HCT116 (cell line): ENCODE results near the gene LRBA. TPM values are rescaled to one million over a fixed set of nuclear protein-coding genes. Genes with fewer than 3 reads are reported as not detected.

Experiments used
- ATAC-seq: fragments of 200-7000 bp; cut with Tn5 transposase; 2 replicates; pipeline ENCODE4 v1.9.1; 2020; ENCODE audit warnings: mild to moderate bottlenecking, moderate library complexity
- BruUV-seq: library from RNA; stranded (reverse); fragments of 400-500 nt; replicated peaks from 2 replicates; lab custom pipeline; 2021; lab: Mats Ljungman, UMichigan
- CTCF ChIA-PET: fragments of 300-600 bp; sonication (Branson Sonifier 250); formaldehyde crosslinking; loops from one replicate; lab custom pipeline; 2021; ENCODE audit warnings: antibody characterized with exemption; lab: Charles Lee
- POLR2A ChIA-PET: fragments of 300-600, 350-600 bp; sonication (Branson Sonifier 250); formaldehyde crosslinking; loops from one replicate; lab custom pipeline; 2021; ENCODE audit warnings: antibody characterized with exemption; lab: Charles Lee
- RAD21 ChIA-PET, 2 experiments: fragments of 300-600 bp; sonication (Branson Sonifier 250); formaldehyde crosslinking; loops; one replicate each; lab custom pipeline; 2023; ENCODE audit warnings: low total read pairs in 2 of 2; ENCODE audit not compliant: uncharacterized antibody in 2 of 2, unreplicated experiment in 2 of 2, low non-redundant PET in 1 of 2; lab: Charles Lee
- DNase-seq: peaks from one replicate; pipeline ENCODE4 v3.0.0-alpha.2; 2010; ENCODE audit warnings: low read depth, low spot score
- H2AFZ ChIP-seq: fragments of 200-600 bp; shearing (Covaris generic), sonication (generic); 2 replicates; pipeline ENCODE4 v1.6.1; 2017; ENCODE audit warnings: low read depth, mixed run types, mixed read lengths, antibody characterized with exemption, low read length; ENCODE audit not compliant: poor library complexity, severe bottlenecking
- H3K27ac ChIP-seq: 2 replicates; pipeline ENCODE4 v1.5.1; 2012; ENCODE audit warnings: low read depth, low read length
- H3K27me3 ChIP-seq: fragments of 200-600 bp; sonication (generic); 2 replicates; pipeline ENCODE4 v1.6.1; 2016; ENCODE audit warnings: mixed run types, low read length, mixed read lengths; ENCODE audit not compliant: insufficient read depth
- H3K36me3 ChIP-seq, 2 experiments: fragments of 200-500 bp in 1 of 2; fragments of 200-600 bp in 1 of 2; sonication (Bioruptor generic) in 1 of 2; sonication (generic) in 1 of 2; 2 replicates each; pipeline versions ENCODE4 v1.5.1 to v1.6.1; 2014 to 2016; ENCODE audit warnings: low read length in 2 of 2, inconsistent platforms in 1 of 2, mixed read lengths in 1 of 2, mixed run types in 1 of 2; ENCODE audit not compliant: insufficient read depth in 2 of 2, control insufficient read depth in 1 of 2
- H3K4me1 ChIP-seq, 2 experiments: fragments of 200-600 bp in 1 of 2; sonication (generic) in 1 of 2; 2 replicates each; pipeline versions ENCODE4 v1.5.1 to v1.6.1; 2012 to 2017; ENCODE audit warnings: low read length in 2 of 2, inconsistent platforms in 1 of 2, mild to moderate bottlenecking in 1 of 2, mixed read lengths in 1 of 2, mixed run types in 1 of 2, moderate library complexity in 1 of 2; ENCODE audit not compliant: insufficient read depth in 2 of 2, control insufficient read depth in 1 of 2
- H3K4me2 ChIP-seq: fragments of 200-600 bp; sonication (generic); 2 replicates; pipeline ENCODE4 v1.6.1; 2017; ENCODE audit warnings: mixed run types, low read length, mixed read lengths
- H3K4me3 ChIP-seq, 2 experiments: fragments of 200-600 bp in 1 of 2; sonication (generic) in 1 of 2; replicated peaks in 1 of 2; 2 replicates each; pipeline ENCODE4 v1.5.1; 2011 to 2016; ENCODE audit warnings: low read length in 2 of 2, control low read depth in 1 of 2, low read depth in 1 of 2, mild to moderate bottlenecking in 1 of 2, mixed read lengths in 1 of 2, mixed run types in 1 of 2
- H3K79me2 ChIP-seq: fragments of 200-600 bp; sonication (generic); 2 replicates; pipeline ENCODE4 v1.6.1; 2017; ENCODE audit warnings: mild to moderate bottlenecking, mixed run types, low read length, moderate library complexity, mixed read lengths; ENCODE audit not compliant: insufficient read depth
- H3K9ac ChIP-seq: fragments of 200-600 bp; sonication (generic); 2 replicates; pipeline ENCODE4 v1.6.1; 2016; ENCODE audit warnings: low read length, mixed read lengths
- H3K9me2 ChIP-seq: fragments of 200-600 bp; sonication (generic), shearing (Covaris generic); 2 replicates; pipeline ENCODE4 v1.6.1; 2017; ENCODE audit warnings: mixed run types, mild to moderate bottlenecking, moderate library complexity; ENCODE audit not compliant: insufficient read depth
- H3K9me3 ChIP-seq, 2 experiments: fragments of 200-500 bp in 1 of 2; fragments of 200-600 bp in 1 of 2; sonication (Bioruptor generic) in 1 of 2; sonication (generic) in 1 of 2; 2 replicates each; pipeline ENCODE4 v1.6.1; 2014 to 2017; ENCODE audit warnings: low read length in 2 of 2, mixed read lengths in 2 of 2, inconsistent platforms in 1 of 2, low read depth in 1 of 2, mild to moderate bottlenecking in 1 of 2, mixed run types in 1 of 2, moderate library complexity in 1 of 2; ENCODE audit not compliant: control insufficient read depth in 1 of 2, insufficient read depth in 1 of 2
- H4K20me1 ChIP-seq: fragments of 200-600 bp; sonication (generic), shearing (Covaris generic); 2 replicates; pipeline ENCODE4 v1.6.1; 2017; ENCODE audit warnings: mixed run types, mild to moderate bottlenecking, moderate library complexity; ENCODE audit not compliant: insufficient read depth
- CBX3 ChIP-seq: IDR thresholded peaks from 2 replicates; pipeline ENCODE4 v1.6.1; 2012; ENCODE audit warnings: low read depth
- CEBPB ChIP-seq: IDR thresholded peaks from 2 replicates; pipeline ENCODE4 v1.6.1; 2012; ENCODE audit warnings: low read depth
- ELF1 ChIP-seq: IDR thresholded peaks from 2 replicates; pipeline ENCODE4 v1.6.1; 2012; ENCODE audit warnings: low read depth, borderline replicate concordance
- EZH2 ChIP-seq: fragments of 200-600 bp; sonication (generic); IDR thresholded peaks from 2 replicates; pipeline ENCODE4 v1.6.1; 2017; ENCODE audit warnings: antibody characterized with exemption, mixed run types
- EZH2phosphoT487 ChIP-seq: fragments of 200-600 bp; IDR thresholded peaks from 2 replicates; pipeline ENCODE4 v1.6.1; 2018; ENCODE audit warnings: antibody characterized with exemption, borderline replicate concordance
- FOSL1 ChIP-seq: IDR thresholded peaks from 2 replicates; pipeline ENCODE4 v1.6.1; 2012; ENCODE audit warnings: low read depth
- POLR2A ChIP-seq: IDR thresholded peaks from 2 replicates; pipeline ENCODE4 v1.7.0; 2011; ENCODE audit warnings: borderline replicate concordance; ENCODE audit not compliant: insufficient read depth, insufficient read length; ENCODE audit errors: extremely low read depth
- POLR2AphosphoS5 ChIP-seq: IDR thresholded peaks from 2 replicates; pipeline ENCODE4 v1.6.1; 2011; ENCODE audit warnings: mild to moderate bottlenecking, low read depth, low read length, moderate library complexity
- RAD21 ChIP-seq: IDR thresholded peaks from 2 replicates; pipeline ENCODE4 v1.6.1; 2012; ENCODE audit warnings: low read depth, mild to moderate bottlenecking
- SIN3A ChIP-seq: IDR thresholded peaks from 2 replicates; pipeline ENCODE4 v1.6.1; 2012; ENCODE audit warnings: low read depth
- SP1 ChIP-seq: IDR thresholded peaks from 2 replicates; pipeline ENCODE4 v1.6.1; 2012; ENCODE audit warnings: low read depth
- SRF ChIP-seq: IDR thresholded peaks from 2 replicates; pipeline ENCODE4 v1.6.1; 2012; ENCODE audit warnings: low read depth
- TCF7L2 ChIP-seq: IDR thresholded peaks from 2 replicates; pipeline ENCODE4 v1.7.0; 2011; ENCODE audit warnings: borderline replicate concordance, inconsistent platforms; ENCODE audit not compliant: insufficient read depth, insufficient read length; ENCODE audit errors: extremely low read depth
- ZFX ChIP-seq: fragments of 450-650 bp; IDR thresholded peaks from 2 replicates; pipeline ENCODE4 v1.6.1; 2017
- intact Hi-C: fragments of 100-400 bp; cut with micrococcal nuclease; formaldehyde crosslinking; loops from 2 replicates; pipeline ENCODE4 v1.10.0; 2022
- total RNA-seq: library from RNA; stranded (reverse); gene quantifications from one replicate; pipeline ENCODE4 v1.2.1, GENCODE V29; 2021; ENCODE audit not compliant: unreplicated experiment
- TF ChIP-seq, protein P1 (sequence below): IDR thresholded peaks from 2 replicates; pipeline ENCODE4 v1.6.1; 2012; ENCODE audit warnings: low read depth
- TF ChIP-seq, protein P2 (sequence below): IDR thresholded peaks from 2 replicates; pipeline ENCODE4 v1.6.1; 2012
- TF ChIP-seq, protein P3 (sequence below): IDR thresholded peaks from 2 replicates; pipeline ENCODE4 v1.6.1; 2012
- TF ChIP-seq, protein P4 (sequence below), 3 experiments: fragments of 200-600 bp in 1 of 3; sonication (generic) in 1 of 3; IDR thresholded peaks in 2 of 3; conservative IDR thresholded peaks in 1 of 3; 2 replicates each; pipeline ENCODE4 v1.5.1; 2012 to 2017; ENCODE audit warnings: low read depth in 2 of 3, low read length in 2 of 3, antibody characterized with exemption in 1 of 3, borderline replicate concordance in 1 of 3, control low read depth in 1 of 3, mild to moderate bottlenecking in 1 of 3, mixed read lengths in 1 of 3, mixed run types in 1 of 3, moderate library complexity in 1 of 3; ENCODE audit not compliant: insufficient read depth in 1 of 3
- TF ChIP-seq, protein P5 (sequence below): IDR thresholded peaks from 2 replicates; pipeline ENCODE4 v1.6.1; 2011; ENCODE audit warnings: mild to moderate bottlenecking, low read length, moderate library complexity; ENCODE audit not compliant: insufficient replicate concordance; ENCODE audit errors: extremely low read depth

The LRBA gene
- total RNA-seq, 1 experiment from 2014 or later = 79.8 TPM

DNA sequence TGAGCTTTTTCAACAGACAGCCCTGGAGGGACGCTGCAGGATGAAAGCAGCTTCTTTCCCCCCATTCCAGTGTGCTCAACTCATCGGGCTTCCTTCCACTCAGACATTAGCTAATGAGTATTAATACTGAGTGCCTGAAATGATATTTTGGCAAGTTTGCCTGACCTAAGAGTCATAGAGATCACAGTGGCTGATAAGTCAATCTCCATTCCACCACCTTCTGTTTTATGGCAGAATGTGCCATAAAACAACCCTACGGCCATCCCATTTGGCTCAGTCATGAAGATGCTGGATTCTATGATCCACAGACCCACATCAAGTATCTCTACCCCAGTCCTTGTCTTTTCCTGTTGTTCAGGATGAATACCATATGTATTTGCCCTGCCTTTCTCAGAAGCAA, 481.4 kb downstream of the LRBA start:
- no peak overlapping the region for H2AFZ ChIP-seq
- H3K4me3 ChIP-seq = no peak overlapping the region
- H3K27ac ChIP-seq = no peak overlapping the region
- no peaks in the 10 kb centered on the region for H3K9me2 ChIP-seq
- no peaks in the 10 kb centered on the region for H4K20me1 ChIP-seq
- TF ChIP-seq EZH2 (no peak), ZFX (no peak), CBX3 (no peak), SP1 (no peak), TCF7L2 (no peak), POLR2A (no peak), SRF (no peak), SIN3A (no peak), POLR2AphosphoS5 (no peak), RAD21 (no peak), CEBPB (no peak), ELF1 (no peak), FOSL1 (no peak), EZH2phosphoT487 (no peak)
- TF ChIP-seq, protein P1, sequence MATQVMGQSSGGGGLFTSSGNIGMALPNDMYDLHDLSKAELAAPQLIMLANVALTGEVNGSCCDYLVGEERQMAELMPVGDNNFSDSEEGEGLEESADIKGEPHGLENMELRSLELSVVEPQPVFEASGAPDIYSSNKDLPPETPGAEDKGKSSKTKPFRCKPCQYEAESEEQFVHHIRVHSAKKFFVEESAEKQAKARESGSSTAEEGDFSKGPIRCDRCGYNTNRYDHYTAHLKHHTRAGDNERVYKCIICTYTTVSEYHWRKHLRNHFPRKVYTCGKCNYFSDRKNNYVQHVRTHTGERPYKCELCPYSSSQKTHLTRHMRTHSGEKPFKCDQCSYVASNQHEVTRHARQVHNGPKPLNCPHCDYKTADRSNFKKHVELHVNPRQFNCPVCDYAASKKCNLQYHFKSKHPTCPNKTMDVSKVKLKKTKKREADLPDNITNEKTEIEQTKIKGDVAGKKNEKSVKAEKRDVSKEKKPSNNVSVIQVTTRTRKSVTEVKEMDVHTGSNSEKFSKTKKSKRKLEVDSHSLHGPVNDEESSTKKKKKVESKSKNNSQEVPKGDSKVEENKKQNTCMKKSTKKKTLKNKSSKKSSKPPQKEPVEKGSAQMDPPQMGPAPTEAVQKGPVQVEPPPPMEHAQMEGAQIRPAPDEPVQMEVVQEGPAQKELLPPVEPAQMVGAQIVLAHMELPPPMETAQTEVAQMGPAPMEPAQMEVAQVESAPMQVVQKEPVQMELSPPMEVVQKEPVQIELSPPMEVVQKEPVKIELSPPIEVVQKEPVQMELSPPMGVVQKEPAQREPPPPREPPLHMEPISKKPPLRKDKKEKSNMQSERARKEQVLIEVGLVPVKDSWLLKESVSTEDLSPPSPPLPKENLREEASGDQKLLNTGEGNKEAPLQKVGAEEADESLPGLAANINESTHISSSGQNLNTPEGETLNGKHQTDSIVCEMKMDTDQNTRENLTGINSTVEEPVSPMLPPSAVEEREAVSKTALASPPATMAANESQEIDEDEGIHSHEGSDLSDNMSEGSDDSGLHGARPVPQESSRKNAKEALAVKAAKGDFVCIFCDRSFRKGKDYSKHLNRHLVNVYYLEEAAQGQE = no peak
- TF ChIP-seq, protein P2, sequence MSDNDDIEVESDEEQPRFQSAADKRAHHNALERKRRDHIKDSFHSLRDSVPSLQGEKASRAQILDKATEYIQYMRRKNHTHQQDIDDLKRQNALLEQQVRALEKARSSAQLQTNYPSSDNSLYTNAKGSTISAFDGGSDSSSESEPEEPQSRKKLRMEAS = no peak
- TF ChIP-seq, protein P3, sequence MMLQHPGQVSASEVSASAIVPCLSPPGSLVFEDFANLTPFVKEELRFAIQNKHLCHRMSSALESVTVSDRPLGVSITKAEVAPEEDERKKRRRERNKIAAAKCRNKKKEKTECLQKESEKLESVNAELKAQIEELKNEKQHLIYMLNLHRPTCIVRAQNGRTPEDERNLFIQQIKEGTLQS = no peak
- TF ChIP-seq, protein P4, sequence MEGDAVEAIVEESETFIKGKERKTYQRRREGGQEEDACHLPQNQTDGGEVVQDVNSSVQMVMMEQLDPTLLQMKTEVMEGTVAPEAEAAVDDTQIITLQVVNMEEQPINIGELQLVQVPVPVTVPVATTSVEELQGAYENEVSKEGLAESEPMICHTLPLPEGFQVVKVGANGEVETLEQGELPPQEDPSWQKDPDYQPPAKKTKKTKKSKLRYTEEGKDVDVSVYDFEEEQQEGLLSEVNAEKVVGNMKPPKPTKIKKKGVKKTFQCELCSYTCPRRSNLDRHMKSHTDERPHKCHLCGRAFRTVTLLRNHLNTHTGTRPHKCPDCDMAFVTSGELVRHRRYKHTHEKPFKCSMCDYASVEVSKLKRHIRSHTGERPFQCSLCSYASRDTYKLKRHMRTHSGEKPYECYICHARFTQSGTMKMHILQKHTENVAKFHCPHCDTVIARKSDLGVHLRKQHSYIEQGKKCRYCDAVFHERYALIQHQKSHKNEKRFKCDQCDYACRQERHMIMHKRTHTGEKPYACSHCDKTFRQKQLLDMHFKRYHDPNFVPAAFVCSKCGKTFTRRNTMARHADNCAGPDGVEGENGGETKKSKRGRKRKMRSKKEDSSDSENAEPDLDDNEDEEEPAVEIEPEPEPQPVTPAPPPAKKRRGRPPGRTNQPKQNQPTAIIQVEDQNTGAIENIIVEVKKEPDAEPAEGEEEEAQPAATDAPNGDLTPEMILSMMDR (IDR thresholded peaks at IDR 0.05 in 2 of 3, conservative IDR thresholded peaks at IDR 0.05 in 1 of 3; ENCODE audit: borderline replicate concordance in 1 of 3, insufficient read depth in 1 of 3, low read depth in 2 of 3, low read length in 2 of 3) = no peak
- TF ChIP-seq, protein P5, sequence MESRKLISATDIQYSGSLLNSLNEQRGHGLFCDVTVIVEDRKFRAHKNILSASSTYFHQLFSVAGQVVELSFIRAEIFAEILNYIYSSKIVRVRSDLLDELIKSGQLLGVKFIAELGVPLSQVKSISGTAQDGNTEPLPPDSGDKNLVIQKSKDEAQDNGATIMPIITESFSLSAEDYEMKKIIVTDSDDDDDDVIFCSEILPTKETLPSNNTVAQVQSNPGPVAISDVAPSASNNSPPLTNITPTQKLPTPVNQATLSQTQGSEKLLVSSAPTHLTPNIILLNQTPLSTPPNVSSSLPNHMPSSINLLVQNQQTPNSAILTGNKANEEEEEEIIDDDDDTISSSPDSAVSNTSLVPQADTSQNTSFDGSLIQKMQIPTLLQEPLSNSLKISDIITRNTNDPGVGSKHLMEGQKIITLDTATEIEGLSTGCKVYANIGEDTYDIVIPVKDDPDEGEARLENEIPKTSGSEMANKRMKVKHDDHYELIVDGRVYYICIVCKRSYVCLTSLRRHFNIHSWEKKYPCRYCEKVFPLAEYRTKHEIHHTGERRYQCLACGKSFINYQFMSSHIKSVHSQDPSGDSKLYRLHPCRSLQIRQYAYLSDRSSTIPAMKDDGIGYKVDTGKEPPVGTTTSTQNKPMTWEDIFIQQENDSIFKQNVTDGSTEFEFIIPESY = no peak
- TF ChIP-seq, all 23 proteins: peak for 0
- no peak for ATAC-seq
- BruUV-seq = no TSS peak
- H3K9ac ChIP-seq = no peak overlapping the region
- DNase-seq = no peak
- no peaks in the 10 kb centered on the region for H3K9me3 ChIP-seq
- intact Hi-C loops = no loop called here
- H3K27me3 ChIP-seq = no peaks in the 10 kb centered on the region
- no peaks in the 10 kb centered on the region for H3K36me3 ChIP-seq
- no peaks in the 10 kb centered on the region for H3K79me2 ChIP-seq
- RAD21 ChIA-PET = no interaction called here
- CTCF ChIA-PET = no interaction called here
- no peak overlapping the region for H3K4me2 ChIP-seq
- H3K4me1 ChIP-seq = no peaks in the 10 kb centered on the region
- POLR2A ChIA-PET = no interaction called here
